ENCODE measurements around the gene ZBTB48. TPM values are rescaled to one million over a fixed set of nuclear protein-coding genes. Genes with fewer than 3 reads are reported as not detected.

The ZBTB48 gene
- total RNA-seq, 1 donor from 2014 or later = 5.7 TPM

DNA sequence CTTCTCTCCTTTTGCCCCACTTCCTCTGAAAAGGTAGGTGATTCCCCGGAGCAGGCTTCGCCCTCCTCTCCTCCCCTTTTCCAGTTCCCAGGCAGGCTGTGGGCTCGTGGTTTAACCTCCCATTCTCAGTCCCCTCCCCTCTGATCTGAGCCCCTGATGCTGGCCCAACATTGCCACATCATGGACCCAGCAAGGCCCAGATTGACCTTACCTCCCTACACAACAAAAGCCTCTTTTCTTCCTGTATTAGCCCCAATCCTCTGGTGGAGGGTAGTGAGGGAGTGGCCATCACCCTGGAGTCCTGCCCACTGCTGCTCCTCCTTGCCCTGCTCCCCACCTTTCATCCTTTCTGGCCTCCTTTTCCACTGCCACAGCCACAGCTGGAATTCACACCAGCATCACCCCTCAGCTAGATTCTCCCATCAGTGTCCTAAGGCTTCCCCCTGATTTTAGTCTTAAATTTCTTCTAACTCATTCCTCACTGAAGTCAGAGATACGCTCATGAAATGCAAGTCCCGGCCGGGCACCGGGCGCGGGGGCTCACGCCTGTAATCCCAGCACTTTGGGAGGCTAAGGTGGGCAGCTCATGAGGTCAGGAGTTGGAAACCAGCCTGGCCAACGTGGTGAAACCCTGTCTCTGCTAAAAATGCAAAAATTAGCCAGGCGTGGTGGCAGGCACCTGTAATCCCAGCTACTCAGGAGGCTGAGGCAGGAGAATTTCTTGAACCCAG lies 7.0 kb upstream of the ZBTB48 start:
- TF ChIP-seq, protein P1, sequence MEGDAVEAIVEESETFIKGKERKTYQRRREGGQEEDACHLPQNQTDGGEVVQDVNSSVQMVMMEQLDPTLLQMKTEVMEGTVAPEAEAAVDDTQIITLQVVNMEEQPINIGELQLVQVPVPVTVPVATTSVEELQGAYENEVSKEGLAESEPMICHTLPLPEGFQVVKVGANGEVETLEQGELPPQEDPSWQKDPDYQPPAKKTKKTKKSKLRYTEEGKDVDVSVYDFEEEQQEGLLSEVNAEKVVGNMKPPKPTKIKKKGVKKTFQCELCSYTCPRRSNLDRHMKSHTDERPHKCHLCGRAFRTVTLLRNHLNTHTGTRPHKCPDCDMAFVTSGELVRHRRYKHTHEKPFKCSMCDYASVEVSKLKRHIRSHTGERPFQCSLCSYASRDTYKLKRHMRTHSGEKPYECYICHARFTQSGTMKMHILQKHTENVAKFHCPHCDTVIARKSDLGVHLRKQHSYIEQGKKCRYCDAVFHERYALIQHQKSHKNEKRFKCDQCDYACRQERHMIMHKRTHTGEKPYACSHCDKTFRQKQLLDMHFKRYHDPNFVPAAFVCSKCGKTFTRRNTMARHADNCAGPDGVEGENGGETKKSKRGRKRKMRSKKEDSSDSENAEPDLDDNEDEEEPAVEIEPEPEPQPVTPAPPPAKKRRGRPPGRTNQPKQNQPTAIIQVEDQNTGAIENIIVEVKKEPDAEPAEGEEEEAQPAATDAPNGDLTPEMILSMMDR (conservative IDR thresholded peaks at IDR 0.05; ENCODE audit: low read depth, low read length) = no peak
- no peak overlapping the region for H3K4me3 ChIP-seq (ENCODE audit: low read depth, low read length)
- no peak for DNase-seq (ENCODE audit: low read depth)

DNA sequence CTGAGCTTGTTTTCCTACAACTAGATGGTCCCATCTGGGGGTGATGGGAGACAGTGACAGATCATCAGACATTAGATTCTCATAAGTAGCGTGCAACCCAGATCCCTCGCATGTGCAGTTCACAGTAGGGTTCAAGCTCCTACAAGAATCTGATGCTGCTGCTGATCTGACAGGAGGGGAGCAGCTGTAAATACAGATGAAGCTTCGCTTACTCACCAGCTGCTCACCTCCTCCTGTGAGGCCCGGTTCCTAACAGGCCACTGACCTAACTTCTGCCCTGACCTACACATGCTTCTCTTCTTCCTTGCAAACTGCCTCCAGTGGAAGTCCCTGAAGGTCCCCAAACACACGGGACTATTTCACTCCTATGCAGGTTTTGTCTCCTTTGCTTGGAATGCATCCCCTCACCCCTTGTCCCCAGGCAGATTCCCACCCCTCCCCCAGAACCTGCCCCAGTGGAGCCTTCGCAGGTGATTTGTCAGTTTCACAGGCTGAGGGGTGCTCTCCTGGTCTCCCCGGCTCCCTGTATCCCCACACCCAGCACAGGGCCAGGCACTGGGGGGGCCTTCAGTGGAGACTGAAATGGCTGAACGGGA lies 5.7 kb upstream of the ZBTB48 start:
- TF ChIP-seq, protein P1 (conservative IDR thresholded peaks at IDR 0.05; ENCODE audit: low read depth, low read length) = no peak
- H3K4me3 ChIP-seq (ENCODE audit: low read depth, low read length) = no peak overlapping the region
- DNase-seq (ENCODE audit: low read depth) = no peak

DNA sequence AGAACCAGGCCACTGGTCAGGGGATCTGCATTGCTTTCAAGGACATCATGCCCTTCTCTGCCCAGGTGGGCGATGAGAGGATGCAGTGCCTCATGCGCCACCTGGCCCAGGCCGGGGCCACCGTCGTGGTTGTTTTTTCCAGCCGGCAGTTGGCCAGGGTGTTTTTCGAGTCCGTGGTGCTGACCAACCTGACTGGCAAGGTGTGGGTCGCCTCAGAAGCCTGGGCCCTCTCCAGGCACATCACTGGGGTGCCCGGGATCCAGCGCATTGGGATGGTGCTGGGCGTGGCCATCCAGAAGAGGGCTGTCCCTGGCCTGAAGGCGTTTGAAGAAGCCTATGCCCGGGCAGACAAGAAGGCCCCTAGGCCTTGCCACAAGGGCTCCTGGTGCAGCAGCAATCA lies 5.0 kb upstream of the ZBTB48 start:
- no peak for DNase-seq (ENCODE audit: low read depth)
- no peak overlapping the region for H3K4me3 ChIP-seq (ENCODE audit: low read depth, low read length)
- TF ChIP-seq, protein P1 (conservative IDR thresholded peaks at IDR 0.05; ENCODE audit: low read depth, low read length) = no peak

DNA sequence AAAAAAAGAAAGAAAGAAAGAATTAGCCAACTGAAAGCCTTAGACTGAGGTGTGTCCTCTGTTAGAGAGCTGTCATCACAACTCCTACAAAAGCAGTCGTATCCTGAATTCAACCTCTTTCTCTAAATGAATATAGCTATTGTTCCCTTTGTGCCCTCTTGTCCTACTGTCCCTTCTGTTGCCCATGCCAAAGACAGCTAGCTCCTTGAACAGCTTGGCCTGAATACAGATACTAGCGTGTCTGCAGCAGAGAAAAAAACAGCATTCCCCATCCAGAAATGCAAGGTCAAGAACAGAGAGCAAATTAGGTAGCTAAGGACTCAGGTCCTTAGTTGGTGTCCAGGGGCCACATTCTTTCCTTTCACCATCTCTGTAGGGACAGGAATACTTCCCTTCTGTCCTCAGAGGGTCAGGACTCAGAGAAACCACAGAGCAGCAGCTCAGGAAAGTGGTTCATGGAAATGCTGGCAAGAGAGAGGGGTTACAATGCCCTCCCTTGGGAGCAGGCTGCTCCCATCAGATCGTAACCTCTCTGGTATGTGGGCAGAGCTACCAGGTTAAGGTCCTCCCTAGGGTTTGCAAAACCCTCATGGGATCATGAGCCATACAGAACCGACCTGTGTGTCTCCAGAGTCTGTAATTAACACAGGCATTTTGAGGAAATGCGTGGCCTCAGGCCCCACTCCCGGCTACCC lies 1.8 kb upstream of the ZBTB48 start:
- DNase-seq (ENCODE audit: low read depth) = no peak
- TF ChIP-seq, protein P1 (conservative IDR thresholded peaks at IDR 0.05; ENCODE audit: low read depth, low read length) = no peak

DNA sequence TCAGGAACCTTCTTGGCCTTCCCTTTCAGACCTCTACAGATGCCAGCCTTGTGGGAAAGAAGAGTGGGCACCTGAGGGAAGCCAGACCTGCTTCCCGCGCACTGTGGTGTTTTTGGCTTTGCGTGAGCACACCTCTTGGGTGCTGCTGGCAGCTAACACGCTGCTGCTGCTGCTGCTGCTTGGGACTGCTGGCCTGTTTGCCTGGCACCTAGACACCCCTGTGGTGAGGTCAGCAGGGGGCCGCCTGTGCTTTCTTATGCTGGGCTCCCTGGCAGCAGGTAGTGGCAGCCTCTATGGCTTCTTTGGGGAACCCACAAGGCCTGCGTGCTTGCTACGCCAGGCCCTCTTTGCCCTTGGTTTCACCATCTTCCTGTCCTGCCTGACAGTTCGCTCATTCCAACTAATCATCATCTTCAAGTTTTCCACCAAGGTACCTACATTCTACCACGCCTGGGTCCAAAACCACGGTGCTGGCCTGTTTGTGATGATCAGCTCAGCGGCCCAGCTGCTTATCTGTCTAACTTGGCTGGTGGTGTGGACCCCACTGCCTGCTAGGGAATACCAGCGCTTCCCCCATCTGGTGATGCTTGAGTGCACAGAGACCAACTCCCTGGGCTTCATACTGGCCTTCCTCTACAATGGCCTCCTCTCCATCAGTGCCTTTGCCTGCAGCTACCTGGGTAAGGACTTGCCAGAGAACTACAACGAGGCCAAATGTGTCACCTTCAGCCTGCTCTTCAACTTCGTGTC lies 995 bp upstream of the ZBTB48 start:
- TF ChIP-seq, protein P1 (conservative IDR thresholded peaks at IDR 0.05; ENCODE audit: low read depth, low read length) = no peak
- H3K4me3 ChIP-seq (ENCODE audit: low read depth, low read length) = peak overlapping the region; percentile 91
- DNase-seq (ENCODE audit: low read depth) = no peak

More for the DNA sequence above, 1.8 kb upstream of the ZBTB48 start:
- H3K4me3 ChIP-seq (ENCODE audit: low read depth, low read length) = no peak overlapping the region

DNA sequence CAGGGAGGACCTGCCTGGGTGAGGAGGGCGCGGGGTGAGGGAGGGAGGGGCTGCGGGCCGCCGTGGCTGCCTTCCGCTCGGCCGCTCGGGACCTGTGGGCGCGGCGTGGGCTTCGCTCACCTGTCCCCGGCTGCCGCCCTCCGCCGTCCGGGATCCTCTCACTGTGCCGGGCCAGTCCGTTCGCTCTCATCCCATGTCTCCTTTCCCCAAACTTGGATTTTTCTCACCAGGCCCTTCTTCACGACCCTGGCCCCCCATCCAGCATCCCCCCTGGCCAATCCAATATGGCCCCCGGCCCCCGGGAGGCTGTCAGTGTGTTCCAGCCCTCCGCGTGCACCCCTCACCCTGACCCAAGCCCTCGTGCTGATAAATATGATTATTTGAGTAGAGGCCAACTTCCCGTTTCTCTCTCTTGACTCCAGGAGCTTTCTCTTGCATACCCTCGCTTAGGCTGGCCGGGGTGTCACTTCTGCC lies 362 bp downstream of the ZBTB48 start:
- peak overlapping the region; percentile 91 for H3K4me3 ChIP-seq (ENCODE audit: low read depth, low read length)
- TF ChIP-seq, protein P1 (conservative IDR thresholded peaks at IDR 0.05; ENCODE audit: low read depth, low read length) = no peak
- no peak for DNase-seq (ENCODE audit: low read depth)

Data from epithelial cell of proximal tubule (primary cell).